Psoas muscle (tissue), 8 donors: Measurements from ENCODE around the gene MTMR6. TPM values are rescaled to one million over a fixed set of nuclear protein-coding genes. Genes with fewer than 3 reads are reported as not detected.
A peak's percentile ranks its signal among the peaks of the same experiment; 100 is the strongest.

Experiments
- ATAC-seq, 4 donors: fragments of 200-7000 bp; cut with Tn5 transposase; one replicate each; pipeline ENCODE4 v1.9.1; 2020; ENCODE audit warnings: moderate library complexity in 3 of 4, mild to moderate bottlenecking in 2 of 4
- DNase-seq, 2 donors: peaks; one replicate each; pipeline ENCODE4 v3.0.0-alpha.2; 2020
- H3K27ac ChIP-seq: fragments of 200-600 bp; one replicate; pipeline ENCODE4 v1.8.0; 2022
- H3K27me3 ChIP-seq, 3 donors: fragments of 200-600 bp in 1 of 3; one replicate each; pipeline versions ENCODE4 v1.6.1 to v1.8.0; 2013 to 2022; ENCODE audit warnings: low read length in 2 of 3, mild to moderate bottlenecking in 2 of 3, moderate library complexity in 1 of 3; ENCODE audit not compliant: insufficient read depth in 3 of 3
- H3K36me3 ChIP-seq, 2 donors: fragments of 200-600 bp in 1 of 2; one replicate each; pipeline versions ENCODE4 v1.6.1 to v1.8.0; 2013 to 2022; ENCODE audit warnings: low read depth in 1 of 2, mild to moderate bottlenecking in 1 of 2, moderate library complexity in 1 of 2; ENCODE audit not compliant: insufficient read depth in 1 of 2
- H3K4me1 ChIP-seq: fragments of 200-600 bp; one replicate; pipeline ENCODE4 v1.8.0; 2022
- H3K4me3 ChIP-seq: fragments of 200-600 bp; one replicate; pipeline ENCODE4 v1.8.0; 2022; ENCODE audit warnings: mild to moderate bottlenecking
- H3K9me3 ChIP-seq: fragments of 200-600 bp; one replicate; pipeline ENCODE4 v1.8.0; 2022
- CTCF ChIP-seq: fragments of 200-600 bp; IDR thresholded peaks from one replicate; pipeline ENCODE4 v1.8.0; 2022; ENCODE audit warnings: antibody characterized with exemption
- WGBS, 3 donors: extraction: QIAGEN DNeasy Blood & Tissue Kit; methylation state at CpG; one replicate each; pipeline versions ENCODE4 v1.1.6 to v1.1.7; 2013; 5-methylcytosine and 5-hydroxymethylcytosine counted together
- intact Hi-C, 2 donors: fragments of 100-400 bp; cut with DNase I; formaldehyde crosslinking; loops; one replicate each; pipeline versions ENCODE4 v1.11.0 to v1.14.2; 2022
- polyA plus RNA-seq, 3 donors: library from polyadenylated mRNA; stranded (reverse); fragments of 200-250 nt; gene quantifications; one replicate each; pipeline ENCODE4 v1.2.3, GENCODE V29; 2013
- total RNA-seq, 4 donors: library from RNA; stranded (reverse); fragmentation: NEBNext Ultra II Directional in 2 of 4; extraction: Animal tissue kit (Norgen Biotek cat#: 25700) in 2 of 4; gene quantifications; one replicate each; pipeline versions ENCODE4 v1.2.1 to v1.2.4, GENCODE V29; 2021 to 2023
- donor health status: healthy with polysubstance abuse.
- donor health status: DM: no; HTN: no; CAD: no; lungs with moderate emphysema.
- donor health status: Bipolar disorder and iron deficiency.
- donor health status: healthy.
- donor health status: DM: yes; HTN: yes; CAD: no.
- donor health status: DM: no; HTN: no; CAD: no.
- donor health status: DM: no; HTN: no; CAD: no.
- donor health status: DM: yes; HTN: yes; CAD: no.

Gene MTMR6
- total and polyA plus RNA-seq, 7 donors, result 7.7 to 22.9 (median 15.5) TPM

DNA sequence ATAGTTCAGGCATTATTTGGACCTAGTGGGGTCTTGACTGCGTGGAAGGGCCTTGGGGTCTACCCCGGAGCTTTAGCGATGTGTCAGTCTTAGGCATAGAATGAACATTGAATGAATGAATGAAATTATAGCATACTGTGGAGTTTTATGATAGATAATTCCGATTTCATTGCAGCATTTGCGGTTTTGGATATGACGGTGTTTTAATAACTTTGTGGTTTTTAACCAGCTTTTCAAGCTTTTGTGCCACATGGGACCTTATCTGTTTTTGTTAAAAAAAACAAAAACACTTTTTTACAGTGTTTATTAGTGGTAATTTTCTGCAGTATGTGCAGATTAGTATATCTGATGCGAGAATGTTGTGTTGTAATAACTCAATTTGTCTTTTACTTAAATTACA lies 14.8 kb upstream of the MTMR6 start:
- Histone ChIP-seq H3K27me3 (no peaks in the 10 kb centered on the region), H3K4me3 (peak overlapping the region; percentile 79), H3K36me3 (peaks cover 0 to 20% of the 10 kb centered on the region in 2 donors), H3K4me1 (peaks cover 12% of the 10 kb centered on the region), H3K27ac (peak overlapping the region; percentile 89), H3K9me3 (no peaks in the 10 kb centered on the region)
- 4 to 5% (median 5%) methylated on average over 7 of the region's 7 CpGs for WGBS, 3 donors
- ATAC-seq (no peak), DNase-seq (no peak)
- intact Hi-C loops, result no loop called here
- no peak for TF ChIP-seq CTCF

DNA sequence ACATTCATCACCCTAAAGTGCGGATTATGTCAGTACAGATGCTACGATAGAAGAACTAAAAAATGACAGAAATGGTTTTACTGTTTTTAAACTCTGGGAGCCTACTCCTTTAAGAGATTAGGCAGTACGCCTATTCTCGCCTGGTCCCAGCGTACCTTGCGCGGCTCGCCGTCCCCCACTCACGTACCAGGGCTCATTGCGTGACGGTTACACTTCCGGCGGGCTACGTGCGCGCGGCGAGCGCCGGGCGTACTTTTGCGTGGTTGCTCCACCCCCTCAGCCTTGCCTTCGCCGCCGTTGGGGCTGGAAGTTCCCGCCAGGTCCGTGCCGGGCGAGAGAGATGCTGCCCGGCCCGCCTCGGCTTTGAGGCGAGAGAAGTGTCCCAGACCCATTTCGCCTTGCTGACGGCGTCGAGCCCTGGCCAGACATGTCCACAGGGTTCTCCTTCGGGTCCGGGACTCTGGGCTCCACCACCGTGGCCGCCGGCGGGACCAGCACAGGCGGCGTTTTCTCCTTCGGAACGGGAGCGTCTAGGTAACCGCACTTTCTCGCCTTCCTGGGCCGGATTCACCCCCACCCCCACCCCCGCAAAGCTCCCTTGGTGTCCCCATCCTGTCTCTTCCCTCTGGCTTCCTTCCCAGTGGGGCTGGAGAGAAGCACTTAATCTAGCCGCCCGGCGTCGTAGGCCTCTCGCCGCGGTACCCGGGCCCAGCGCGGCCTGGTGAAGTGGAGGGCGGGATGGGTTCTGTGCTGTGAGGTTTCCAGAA lies 14.2 kb upstream of the MTMR6 start, which contains the start of gene NUP58:
Gene NUP58, plus strand, starts transcription at position 279 of the 767 bp plus-strand sequence. Its CDS starts 149 bp downstream, at position 428.
- intact Hi-C loops, result no loop called here
- H3K9me3 ChIP-seq, result no peaks in the 10 kb centered on the region
- H3K4me1 ChIP-seq, result peaks cover 12% of the 10 kb centered on the region
- peaks cover 0 to 20% of the 10 kb centered on the region in 2 donors for H3K36me3 ChIP-seq
- DNase-seq (peak; percentile 94 to 97), ATAC-seq (peak; percentile 100)
- H3K27ac ChIP-seq, result peak within 1 kb of the TSS; percentile 89
- WGBS, 3 donors, result 0 to 1% (median 0%) methylated on average over 64 of the region's 64 CpGs
- peaks cover 0 to 5% (median 0%) of the 10 kb centered on the region in 3 donors for H3K27me3 ChIP-seq
- peak within 1 kb of the TSS; percentile 79 for H3K4me3 ChIP-seq
- TF ChIP-seq CTCF, result no peak

DNA sequence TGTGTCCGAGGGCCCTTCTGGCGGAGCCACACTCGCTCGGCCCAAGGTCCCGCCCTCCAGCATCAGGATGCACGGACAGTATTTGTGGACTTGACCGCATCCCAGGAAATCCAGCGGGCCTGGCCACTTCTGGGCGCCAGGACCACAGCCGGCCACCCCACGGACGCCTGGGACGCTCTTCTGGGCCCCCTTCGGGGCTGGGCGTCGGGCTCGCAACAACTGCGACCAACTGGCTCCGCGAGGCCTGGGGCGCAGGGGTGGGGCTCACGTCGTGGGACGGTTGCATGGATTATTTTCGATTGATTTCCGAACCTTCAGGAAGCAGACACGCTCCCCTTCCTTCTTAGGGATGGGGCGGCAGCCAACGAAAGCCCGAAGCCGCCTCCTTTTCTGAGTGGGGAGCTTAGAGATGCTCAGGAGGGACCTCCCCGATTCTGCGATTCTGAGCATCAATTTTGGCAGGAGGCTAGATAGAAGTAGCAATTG lies 13.6 kb upstream of the MTMR6 start:
- Histone ChIP-seq H3K9me3 (no peaks in the 10 kb centered on the region), H3K4me1 (peaks cover 12% of the 10 kb centered on the region), H3K36me3 (peaks cover 0 to 19% of the 10 kb centered on the region in 2 donors), H3K27me3 (peaks cover 0 to 10% (median 0%) of the 10 kb centered on the region in 3 donors), H3K4me3 (peak overlapping the region; percentile 79), H3K27ac (peak overlapping the region; percentile 89)
- 9 to 12% (median 9%) methylated on average over 33 of the region's 33 CpGs for WGBS, 3 donors
- intact Hi-C loops, result no loop called here
- ATAC-seq (peak; percentile 14 to 35 (median 26)), DNase-seq (peak; percentile 22 to 58)
- no peak for TF ChIP-seq CTCF

DNA sequence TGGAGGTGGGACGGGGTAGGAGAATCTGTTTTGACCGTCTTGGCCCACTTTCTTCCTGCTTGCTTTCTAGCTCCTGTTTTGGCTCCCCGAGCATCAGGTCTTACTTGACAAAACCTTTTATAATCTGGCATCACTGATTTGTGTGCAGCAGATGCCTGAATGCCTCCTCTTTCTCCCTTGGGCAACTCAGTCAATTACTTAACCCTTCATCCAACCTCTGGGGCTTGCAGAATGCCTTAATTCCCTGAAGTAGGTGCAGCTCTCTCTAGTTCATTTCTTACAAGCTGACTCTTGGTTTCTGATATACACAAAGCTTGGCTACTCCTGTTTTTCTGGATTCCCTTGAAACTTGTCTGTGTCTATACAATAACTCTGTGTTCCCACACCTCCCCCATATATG lies 8.4 kb upstream of the MTMR6 start:
- intact Hi-C loops, result no loop called here

More for the DNA sequence above, 8.4 kb upstream of the MTMR6 start:
- ATAC-seq, result no peak
- Histone ChIP-seq H3K9me3 (no peaks in the 10 kb centered on the region), H3K27ac (no peak overlapping the region), H3K27me3 (peaks cover 0 to 10% (median 0%) of the 10 kb centered on the region in 3 donors), H3K36me3 (no peaks in the 10 kb centered on the region), H3K4me3 (no peak overlapping the region), H3K4me1 (no peaks in the 10 kb centered on the region)
- TF ChIP-seq CTCF, result no peak
- 65 to 70% (median 65%) methylated on average over 3 of the region's 3 CpGs for WGBS, 3 donors
- no peak for DNase-seq
